Heart left ventricle (tissue), 13 donors: Measurements from ENCODE around the gene CYP19A1.

Source experiments
- CTCF ChIP-seq, 12 donors: fragments of 200-600 bp; sonication (generic) in 4 of 12; IDR thresholded peaks; one replicate each; pipeline versions ENCODE4 v1.5.0 to v1.8.0; 2018 to 2022; ENCODE audit warnings: antibody characterized with exemption in 12 of 12, mild to moderate bottlenecking in 5 of 12
- POLR2A ChIP-seq, 2 donors: fragments of 450-650 bp; IDR thresholded peaks; one replicate each; pipeline ENCODE4 v1.6.1; 2017; ENCODE audit warnings: antibody characterized with exemption in 2 of 2, mild to moderate bottlenecking in 2 of 2, moderate library complexity in 2 of 2
- donor health status: ischemic (EF 13 %, LVEDD 7.1; RV severe dilation, severe dysfunction).
- donor health status: DM: no; HTN: yes; CAD: no.
- donor health status: DM: no; HTN: no; CAD: no.
- donor health status: ischemic (EF 25% LVEDD 6.9; RV normal size, moderate dysfunction).
- donor health status: ischemic (EF 25% LVEDD 5.7; RV mildly dilated, moderate dysfunction).
- donor health status: ischemic (EF 35%, LVEDD 5.7; RV mildly dilated, moderate dysfunction).
- donor health status: nonischemic (EF 11% LVEDD 7.7; RV severe dilation, severe dysfunction).
- donor health status: DM: yes; HTN: yes; CAD: no.
- donor health status: PGD.
- donor health status: ischemic (EF 29% LVEDD 5.4; RV normal size, mild dysfunction).
- donor health status: nonischemic (EF 23%, LVEDD 6.1; RV moderate dilation, normal function).

GRCh38 chr15:51183076-51183475 is 155.3 kb downstream of the CYP19A1 start:
- TF ChIP-seq CTCF (IDR thresholded peaks at IDR 0.05) (no peak), POLR2A (IDR thresholded peaks at IDR 0.05) (no peak)
